CD4-positive, alpha-beta T cell treated with Interleukin-17A for 4 hours (primary cell): ENCODE results near the gene TMEM95.

Experiments used
- DNase-seq: peaks from one replicate; pipeline ENCODE4 v3.0.0-alpha.2; 2020; ENCODE audit warnings: mixed read lengths

The TMEM95 gene

GRCh38 chr17:7355053-7355452 lies at the start of gene TMEM95:
Gene TMEM95 (plus strand): TSS chr17:7355156. CDS start chr17:7355205, 49 bp downstream.
- no peak for DNase-seq

- DNase-seq = peak; percentile 100
Measured at GRCh38 chr17:7306911-7307685, 47.9 kb upstream of the TMEM95 start, which contains the start of gene EIF5A. Gene EIF5A (plus strand): TSS chr17:7307628. CDS start chr17:7309636, 2,008 bp downstream.

GRCh38 chr17:7307686-7308624 lies 47.0 kb upstream of the TMEM95 start:
- DNase-seq = peak; percentile 53

- DNase-seq = peak; percentile 88
Measured at GRCh38 chr17:7308625-7309433, 46.1 kb upstream of the TMEM95 start.

- no peak for DNase-seq
Measured at GRCh38 chr17:7309628-7310027, 45.3 kb upstream of the TMEM95 start.

- no peak for DNase-seq
Measured at GRCh38 chr17:7311110-7311705, 43.7 kb upstream of the TMEM95 start.

GRCh38 chr17:7312432-7313087 lies 42.4 kb upstream of the TMEM95 start:
- DNase-seq = no peak

- DNase-seq = no peak
Measured at GRCh38 chr17:7313088-7313889, 41.7 kb upstream of the TMEM95 start.

- no peak for DNase-seq
Measured at GRCh38 chr17:7313890-7314718, 40.9 kb upstream of the TMEM95 start.

- DNase-seq = peak; percentile 94
Measured at GRCh38 chr17:7314719-7315569, 40.0 kb upstream of the TMEM95 start, which contains the start of gene GPS2. Gene GPS2 (minus strand): TSS chr17:7315360. CDS start chr17:7315052, 308 bp downstream.

GRCh38 chr17:7315570-7316235 lies 39.3 kb upstream of the TMEM95 start:
- no peak for DNase-seq

GRCh38 chr17:7317161-7317803 lies 37.7 kb upstream of the TMEM95 start:
- DNase-seq = no peak

GRCh38 chr17:7318121-7318860 lies 36.7 kb upstream of the TMEM95 start:
- DNase-seq = no peak

GRCh38 chr17:7321466-7321865 lies 33.5 kb upstream of the TMEM95 start:
- no peak for DNase-seq

GRCh38 chr17:7322520-7323194 lies 32.3 kb upstream of the TMEM95 start:
- DNase-seq = no peak

GRCh38 chr17:7323731-7324437 lies 31.1 kb upstream of the TMEM95 start:
- peak; percentile 79 for DNase-seq
